Occipital lobe (tissue), 2 donors: ENCODE data around the gene TSC22D2. TPM values are rescaled to one million over a fixed set of nuclear protein-coding genes. Genes with fewer than 3 reads are reported as not detected.
"Not testable (repeated sequence)": the region's sequence is repeated elsewhere in the genome, so short reads cannot be mapped to it uniquely, and the experiment has no call there.

Experiments used
- DNase-seq: peaks from one replicate; lab custom pipeline; 2025; lab: John Stamatoyannopoulos, UW
- total RNA-seq: library from RNA; depleted of rRNA; stranded (reverse); fragments of >200 nt; gene quantifications from one replicate; pipeline ENCODE4 v1.2.3, GENCODE V29; 2014

Gene TSC22D2
- total RNA-seq, 1 donor from 2014 or later = 22.0 TPM

- no peak for DNase-seq
These were observed 39.8 kb downstream of the TSC22D2 start for GRCh38 chr3:150447631-150448465.

- no peak for DNase-seq
These were observed 41.1 kb downstream of the TSC22D2 start for GRCh38 chr3:150449169-150449721.

- no peak for DNase-seq
These were observed 42.8 kb downstream of the TSC22D2 start for GRCh38 chr3:150450916-150451315.

GRCh38 chr3:150451329-150452048, 43.4 kb downstream of the TSC22D2 start:
- no peak for DNase-seq

GRCh38 chr3:150453353-150453752, 45.3 kb downstream of the TSC22D2 start:
- DNase-seq = no peak

- DNase-seq = no peak
These were observed 46.0 kb downstream of the TSC22D2 start for GRCh38 chr3:150454085-150454484.

- DNase-seq = no peak
These were observed 46.5 kb downstream of the TSC22D2 start for GRCh38 chr3:150454622-150455021.

- no peak for DNase-seq
These were observed 47.2 kb downstream of the TSC22D2 start for GRCh38 chr3:150455341-150455740.

- no peak for DNase-seq
These were observed 49.9 kb downstream of the TSC22D2 start for GRCh38 chr3:150458001-150458400.

GRCh38 chr3:150460484-150460883, 52.4 kb downstream of the TSC22D2 start:
- no peak for DNase-seq

GRCh38 chr3:150461399-150461798, 53.3 kb downstream of the TSC22D2 start:
- DNase-seq = no peak

- no peak for DNase-seq
These were observed 54.0 kb downstream of the TSC22D2 start for GRCh38 chr3:150462108-150462507.

- DNase-seq = no peak
These were observed 56.6 kb downstream of the TSC22D2 start for GRCh38 chr3:150464684-150465083.

GRCh38 chr3:150467381-150467780, 59.3 kb downstream of the TSC22D2 start:
- DNase-seq = no peak

GRCh38 chr3:150469031-150469930, 61.2 kb downstream of the TSC22D2 start:
- DNase-seq = no peak

- DNase-seq = no peak
These were observed 62.0 kb downstream of the TSC22D2 start for GRCh38 chr3:150469931-150470740.

- DNase-seq = no peak
These were observed 64.3 kb downstream of the TSC22D2 start for GRCh38 chr3:150472421-150472820.

- DNase-seq = not testable (repeated sequence)
These were observed 65.1 kb downstream of the TSC22D2 start for GRCh38 chr3:150473161-150473560.

GRCh38 chr3:150479370-150479769, 71.3 kb downstream of the TSC22D2 start:
- no peak for DNase-seq

- no peak for DNase-seq
These were observed 72.8 kb downstream of the TSC22D2 start for GRCh38 chr3:150480877-150481276.

- DNase-seq = no peak
These were observed 75.1 kb downstream of the TSC22D2 start for GRCh38 chr3:150483226-150483625.
